HPDE6-E6E7 (cell line): ENCODE measurements around the gene PSD4.

Source experiments
- DNase-seq: peaks from one replicate; pipeline ENCODE4 v3.0.0; 2011; ENCODE audit warnings: missing footprints; ENCODE audit errors: extremely low spot score

Gene PSD4

GRCh38 chr2:113207021-113207420 is 33.2 kb downstream of the PSD4 start:
- no peak for DNase-seq

GRCh38 chr2:113208396-113208795 is 34.6 kb downstream of the PSD4 start:
- DNase-seq, result no peak

- DNase-seq, result no peak
Observed at GRCh38 chr2:113209011-113209645, 35.4 kb downstream of the PSD4 start.

GRCh38 chr2:113209646-113210171 is 35.9 kb downstream of the PSD4 start:
- DNase-seq, result no peak

GRCh38 chr2:113211226-113212105 is 37.7 kb downstream of the PSD4 start:
- peak; percentile 34 for DNase-seq

GRCh38 chr2:113212245-113213060 is 38.7 kb downstream of the PSD4 start:
- DNase-seq, result no peak

- no peak for DNase-seq
Observed at GRCh38 chr2:113213061-113213930, 39.5 kb downstream of the PSD4 start.

- DNase-seq, result no peak
Observed at GRCh38 chr2:113214141-113214540, 40.4 kb downstream of the PSD4 start.

- no peak for DNase-seq
Observed at GRCh38 chr2:113215056-113215455, 41.3 kb downstream of the PSD4 start.

GRCh38 chr2:113216321-113216720 is 42.5 kb downstream of the PSD4 start:
- no peak for DNase-seq

- DNase-seq, result no peak
Observed at GRCh38 chr2:113216891-113217454, 43.2 kb downstream of the PSD4 start.

- no peak for DNase-seq
Observed at GRCh38 chr2:113217455-113218282, 43.9 kb downstream of the PSD4 start.

GRCh38 chr2:113218283-113219091 is 44.7 kb downstream of the PSD4 start:
- no peak for DNase-seq

GRCh38 chr2:113219092-113219441 is 45.3 kb downstream of the PSD4 start:
- no peak for DNase-seq

- no peak for DNase-seq
Observed at GRCh38 chr2:113219525-113219888, 45.7 kb downstream of the PSD4 start.

- peak; percentile 39 for DNase-seq
Observed at GRCh38 chr2:113219889-113220641, 46.3 kb downstream of the PSD4 start.

- DNase-seq, result no peak
Observed at GRCh38 chr2:113220970-113221708, 47.4 kb downstream of the PSD4 start.

- DNase-seq, result no peak
Observed at GRCh38 chr2:113221846-113222245, 48.1 kb downstream of the PSD4 start.
